Stomach (tissue), 9 donors: ENCODE measurements around the gene LPAR3. TPM values are rescaled to one million over a fixed set of nuclear protein-coding genes. Genes with fewer than 3 reads are reported as not detected.

ENCODE experiments used
- DNase-seq, 2 donors: peaks; one replicate each; pipeline versions ENCODE4 v3.0.0 to v3.0.0-alpha.2; 2013 to 2019
- H3K27ac ChIP-seq, 5 donors: fragments of 200-600 bp in 4 of 5; sonication (generic) in 4 of 5; one replicate each; pipeline ENCODE4 v1.5.1; 2013 to 2019; ENCODE audit warnings: mild to moderate bottlenecking in 1 of 5, moderate library complexity in 1 of 5
- H3K27me3 ChIP-seq, 3 donors: fragments of 200-600 bp; sonication (generic); one replicate each; pipeline ENCODE4 v1.5.1; 2017 to 2019; ENCODE audit warnings: mixed run types in 1 of 3
- H3K36me3 ChIP-seq, 4 donors: fragments of 200-600 bp; sonication (generic); 1 replicate in 3 of 4; 2 replicates in 1 of 4; pipeline ENCODE4 v1.5.1; 2016 to 2019
- H3K4me1 ChIP-seq, 4 donors: fragments of 200-600 bp; sonication (generic); one replicate each; pipeline ENCODE4 v1.5.1; 2016 to 2019
- H3K4me3 ChIP-seq, 4 donors: fragments of 200-600 bp; sonication (generic) in 3 of 4; one replicate each; pipeline ENCODE4 v1.5.1; 2016 to 2019; ENCODE audit warnings: mild to moderate bottlenecking in 1 of 4
- H3K9me3 ChIP-seq, 4 donors: fragments of 200-600 bp; sonication (generic); one replicate each; pipeline ENCODE4 v1.5.1; 2016 to 2019
- EP300 ChIP-seq: sonication (generic); formaldehyde crosslinking; IDR thresholded peaks from one replicate; pipeline ENCODE4 v1.6.1; 2017; ENCODE audit warnings: antibody characterized with exemption
- POLR2A ChIP-seq, 4 donors: fragments of 450-650 bp; IDR thresholded peaks; one replicate each; pipeline ENCODE4 v1.6.1; 2016; ENCODE audit warnings: antibody characterized with exemption in 4 of 4, control low read depth in 2 of 4, mild to moderate bottlenecking in 1 of 4, moderate library complexity in 1 of 4
- POLR2AphosphoS5 ChIP-seq, 3 donors: sonication (generic); formaldehyde crosslinking; IDR thresholded peaks; one replicate each; pipeline ENCODE4 v1.6.1; 2016; ENCODE audit warnings: antibody characterized with exemption in 3 of 3
- WGBS, 5 donors: extraction: QIAGEN DNeasy Blood & Tissue Kit in 3 of 5; methylation state at CpG; one replicate each; pipeline versions ENCODE4 v1.1.5 to v1.1.7; 2013 to 2018; 5-methylcytosine and 5-hydroxymethylcytosine counted together
- intact Hi-C: fragments of 100-400 bp; cut with DNase I; formaldehyde crosslinking; loops from one replicate; pipeline ENCODE4 v1.15.1; 2023; ENCODE audit warnings: low total_unique reads
- polyA plus RNA-seq, 3 donors: library from polyadenylated mRNA; stranded (reverse); fragments of 200-250 nt; gene quantifications; one replicate each; pipeline ENCODE4 v1.2.3, GENCODE V29; 2013
- total RNA-seq, 5 donors: library from RNA; depleted of rRNA; stranded (reverse); fragments of >200 nt; gene quantifications; one replicate each; pipeline versions ENCODE4 v1.1.0 to v1.2.3, GENCODE V29; 2014 to 2016
- TF ChIP-seq, protein P1 (sequence below), 7 experiments: fragments of 450-650 bp in 4 of 7; fragments of 200-600 bp in 3 of 7; sonication (generic) in 3 of 7; IDR thresholded peaks; one replicate each; pipeline ENCODE4 v1.5.1; 2016 to 2019; ENCODE audit warnings: antibody characterized with exemption in 7 of 7, control low read depth in 2 of 7, mild to moderate bottlenecking in 1 of 7
- donor health status: healthy with polysubstance abuse.
- donor health status: Bipolar disorder and iron deficiency.
- donor health status: healthy.

Gene LPAR3
- total and polyA plus RNA-seq, 8 donors = 0.12 to 2.7 (median 1.2) TPM; not detected in 3

DNA sequence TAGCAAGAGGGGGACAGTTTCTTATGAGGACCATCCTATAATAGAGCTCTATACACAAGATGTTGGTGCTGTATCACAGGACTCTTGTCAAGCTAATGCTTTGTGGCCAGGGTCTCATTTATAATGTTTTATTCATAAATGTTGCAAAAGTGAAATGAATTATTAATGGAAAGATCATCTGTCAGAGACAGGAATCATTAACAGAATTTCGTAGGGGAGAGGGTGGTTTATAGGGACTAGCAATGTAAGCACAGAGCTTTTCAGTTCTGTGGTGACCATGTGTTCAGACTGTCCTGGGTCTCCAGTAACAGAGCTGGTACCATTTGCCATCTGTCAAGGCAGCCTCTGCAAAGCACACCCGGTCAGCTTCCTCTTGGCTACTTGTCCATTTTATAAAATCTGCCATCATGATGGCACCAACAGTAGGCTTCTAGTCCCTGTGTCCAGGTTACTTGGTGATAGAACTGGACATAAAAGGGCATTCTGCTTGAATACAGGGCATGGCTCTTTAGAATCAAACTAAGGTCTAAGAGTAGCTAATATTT is 36.2 kb downstream of the LPAR3 start:
- WGBS, 5 donors = 72 to 83% (median 76%) methylated on average over 2 of the region's 2 CpGs
- no peaks in the 10 kb centered on the region for H3K27me3 ChIP-seq
- no peak overlapping the region for H3K27ac ChIP-seq
- no peak overlapping the region for H3K4me3 ChIP-seq
- no peak for DNase-seq
- intact Hi-C loops = no loop called here
- TF ChIP-seq, protein P1, sequence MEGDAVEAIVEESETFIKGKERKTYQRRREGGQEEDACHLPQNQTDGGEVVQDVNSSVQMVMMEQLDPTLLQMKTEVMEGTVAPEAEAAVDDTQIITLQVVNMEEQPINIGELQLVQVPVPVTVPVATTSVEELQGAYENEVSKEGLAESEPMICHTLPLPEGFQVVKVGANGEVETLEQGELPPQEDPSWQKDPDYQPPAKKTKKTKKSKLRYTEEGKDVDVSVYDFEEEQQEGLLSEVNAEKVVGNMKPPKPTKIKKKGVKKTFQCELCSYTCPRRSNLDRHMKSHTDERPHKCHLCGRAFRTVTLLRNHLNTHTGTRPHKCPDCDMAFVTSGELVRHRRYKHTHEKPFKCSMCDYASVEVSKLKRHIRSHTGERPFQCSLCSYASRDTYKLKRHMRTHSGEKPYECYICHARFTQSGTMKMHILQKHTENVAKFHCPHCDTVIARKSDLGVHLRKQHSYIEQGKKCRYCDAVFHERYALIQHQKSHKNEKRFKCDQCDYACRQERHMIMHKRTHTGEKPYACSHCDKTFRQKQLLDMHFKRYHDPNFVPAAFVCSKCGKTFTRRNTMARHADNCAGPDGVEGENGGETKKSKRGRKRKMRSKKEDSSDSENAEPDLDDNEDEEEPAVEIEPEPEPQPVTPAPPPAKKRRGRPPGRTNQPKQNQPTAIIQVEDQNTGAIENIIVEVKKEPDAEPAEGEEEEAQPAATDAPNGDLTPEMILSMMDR (IDR thresholded peaks at IDR 0.05) = no peak
- no peak for TF ChIP-seq POLR2A (IDR thresholded peaks at IDR 0.05)
- no peak for TF ChIP-seq EP300
- no peak for TF ChIP-seq POLR2AphosphoS5 (IDR thresholded peaks at IDR 0.05)
- H3K4me1 ChIP-seq = peaks cover 0 to 13% (median 2%) of the 10 kb centered on the region in 4 donors
- H3K9me3 ChIP-seq = no peaks in the 10 kb centered on the region
- no peaks in the 10 kb centered on the region for H3K36me3 ChIP-seq

DNA sequence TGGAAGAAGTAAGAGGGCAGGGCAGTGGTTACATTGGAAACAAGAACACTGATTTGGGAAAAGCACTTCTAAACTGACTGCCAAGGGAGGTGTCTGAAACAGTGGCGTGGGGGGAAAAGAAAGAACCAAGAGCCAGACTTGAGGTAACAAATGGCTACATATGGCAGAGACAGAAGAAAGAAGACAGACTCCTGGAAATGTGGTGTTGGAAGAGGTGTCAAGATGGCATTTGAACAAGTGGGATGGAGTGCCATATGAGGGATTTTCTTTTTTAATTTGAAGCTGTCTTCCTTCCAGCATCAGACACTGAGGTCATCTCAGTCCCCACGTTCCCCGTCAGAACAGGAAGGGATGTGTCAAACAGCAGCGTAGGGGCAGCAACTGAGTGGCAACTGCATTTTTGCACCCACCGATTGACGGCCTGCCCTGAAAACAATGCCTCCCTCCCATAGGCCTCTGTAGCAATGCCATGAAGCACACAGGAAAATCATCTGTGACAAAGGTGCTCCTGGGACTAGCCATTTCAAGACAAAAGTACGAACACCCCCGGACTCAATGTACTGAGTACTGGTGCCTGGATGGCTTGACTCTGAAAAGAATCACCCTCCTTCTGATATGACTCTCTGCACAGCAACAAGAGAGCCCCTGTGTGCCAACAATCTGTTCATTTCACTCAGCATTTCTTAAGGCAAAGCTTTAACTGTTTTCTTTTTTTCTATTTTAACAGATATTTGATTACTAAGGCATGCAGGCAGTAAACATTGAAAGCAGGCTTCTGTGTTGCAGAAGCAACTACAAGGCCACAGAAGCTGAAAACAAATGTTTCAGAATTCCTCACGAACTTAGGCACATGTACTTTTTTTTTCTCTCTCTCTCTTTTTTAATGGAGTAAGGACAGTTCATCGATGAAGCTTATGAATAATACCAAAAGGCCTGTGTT is 37.0 kb downstream of the LPAR3 start:
- Histone ChIP-seq H3K4me3 (no peak overlapping the region), H3K4me1 (peaks cover 0 to 13% (median 2%) of the 10 kb centered on the region in 4 donors), H3K36me3 (no peaks in the 10 kb centered on the region), H3K27me3 (no peaks in the 10 kb centered on the region), H3K27ac (no peak overlapping the region), H3K9me3 (no peaks in the 10 kb centered on the region)
- TF ChIP-seq, protein P1 (IDR thresholded peaks at IDR 0.05) = no peak
- no peak for TF ChIP-seq EP300
- TF ChIP-seq POLR2AphosphoS5 (IDR thresholded peaks at IDR 0.05) = no peak
- no peak for TF ChIP-seq POLR2A (IDR thresholded peaks at IDR 0.05)
- intact Hi-C loops = no loop called here
- 79 to 86% (median 86%) methylated on average over 10 of the region's 10 CpGs for WGBS, 5 donors
- DNase-seq = no peak

DNA sequence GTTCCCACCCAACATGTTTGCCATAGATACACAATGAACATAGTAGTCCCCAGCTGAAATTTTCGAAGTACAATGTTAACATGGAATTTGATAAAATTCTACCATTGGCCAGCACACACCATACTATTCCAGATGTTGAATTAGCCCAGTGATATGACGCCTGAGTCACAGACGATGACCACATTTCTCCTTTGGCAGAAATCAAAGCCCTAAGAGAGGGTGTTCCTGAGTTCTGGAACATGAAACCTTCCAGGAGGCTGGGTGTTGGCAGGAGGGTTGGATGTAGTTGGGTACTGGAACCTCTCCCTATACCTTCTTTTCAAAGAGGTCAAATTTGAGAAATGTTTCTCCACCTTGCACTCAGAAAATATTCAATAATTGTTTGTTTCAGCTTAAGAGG is 37.8 kb downstream of the LPAR3 start:
- no peaks in the 10 kb centered on the region for H3K9me3 ChIP-seq
- no peaks in the 10 kb centered on the region for H3K27me3 ChIP-seq
- intact Hi-C loops = no loop called here
- no peak for TF ChIP-seq EP300
- TF ChIP-seq POLR2AphosphoS5 (IDR thresholded peaks at IDR 0.05) = no peak
- TF ChIP-seq, protein P1 (IDR thresholded peaks at IDR 0.05) = no peak
- TF ChIP-seq POLR2A (IDR thresholded peaks at IDR 0.05) = no peak
- H3K4me3 ChIP-seq = no peak overlapping the region
- H3K4me1 ChIP-seq = peaks cover 0 to 13% (median 2%) of the 10 kb centered on the region in 4 donors
- no peak for DNase-seq
- H3K27ac ChIP-seq = no peak overlapping the region
- H3K36me3 ChIP-seq = no peaks in the 10 kb centered on the region
- 41 to 67% (median 57%) methylated on average over 3 of the region's 3 CpGs for WGBS, 5 donors

DNA sequence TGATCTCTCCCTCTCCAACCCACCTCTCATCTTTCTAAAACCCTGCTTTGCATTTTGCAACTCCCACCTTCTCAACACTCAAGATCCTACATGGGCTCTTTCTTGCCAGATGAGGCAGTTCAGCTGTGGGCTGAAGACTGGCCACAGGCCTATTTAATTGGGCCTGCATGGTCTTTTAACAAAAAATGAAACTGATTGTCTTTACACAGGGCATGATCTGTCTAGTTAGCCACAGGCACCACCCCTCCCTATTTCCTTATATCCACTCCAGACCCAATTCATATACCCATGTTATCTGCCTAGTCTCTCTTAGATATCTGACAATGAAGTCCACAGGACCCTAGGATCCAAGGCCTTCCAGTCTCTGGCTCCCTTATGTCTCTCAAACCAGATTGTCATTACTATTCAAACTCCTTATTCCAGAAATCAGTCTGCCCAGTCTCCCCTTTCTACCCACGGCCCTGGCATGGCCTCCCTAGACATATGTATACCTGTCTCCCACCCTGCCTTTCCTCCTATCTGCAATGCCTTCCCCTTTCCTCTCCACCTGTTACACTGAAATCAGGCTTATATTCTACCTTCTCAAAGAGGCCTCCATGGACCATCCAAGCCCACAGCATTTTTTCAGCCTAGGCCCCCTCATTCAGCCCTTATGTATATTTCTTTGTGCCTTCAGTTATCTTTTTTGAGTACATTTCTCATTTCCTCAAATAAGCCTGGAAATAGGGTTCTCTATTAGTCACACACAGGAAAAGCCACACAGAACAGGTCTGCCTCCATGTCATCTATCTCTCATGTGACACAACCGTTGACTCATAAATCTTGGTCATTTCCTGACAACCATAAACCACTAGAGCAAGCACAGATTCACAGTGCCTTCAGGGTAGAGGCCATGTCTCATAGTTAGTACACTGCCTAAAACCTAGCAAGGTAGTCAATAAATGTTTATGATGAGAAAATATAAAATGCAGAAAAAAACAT is 39.0 kb downstream of the LPAR3 start:
- DNase-seq = peak in 1 of 2 donors; percentile 58
- H3K9me3 ChIP-seq = no peaks in the 10 kb centered on the region
- H3K4me3 ChIP-seq = no peak overlapping the region
- no peaks in the 10 kb centered on the region for H3K36me3 ChIP-seq
- WGBS, 5 donors = 58 to 75% (median 72%) methylated on average over 2 of the region's 2 CpGs
- no peak overlapping the region for H3K27ac ChIP-seq
- intact Hi-C loops = no loop called here
- peaks cover 0 to 13% (median 2%) of the 10 kb centered on the region in 4 donors for H3K4me1 ChIP-seq
- peak in 1 of 3 donors; percentile 13 for TF ChIP-seq POLR2AphosphoS5 (IDR thresholded peaks at IDR 0.05)
- TF ChIP-seq, protein P1 (IDR thresholded peaks at IDR 0.05) = no peak
- no peaks in the 10 kb centered on the region for H3K27me3 ChIP-seq
